ENCODE data around the gene C1orf52. TPM values are rescaled to one million over a fixed set of nuclear protein-coding genes. Genes with fewer than 3 reads are reported as not detected.

Gene C1orf52
- total and polyA plus RNA-seq, 9 of the 15 experiments (the other 6 are each of a cell fraction or from before 2014, with no cell fraction given): 17.0 to 38.5 (median 33.0) TPM

GRCh38 chr1:85276978-85277639, 17.6 kb upstream of the C1orf52 start (continued):
- TF ChIP-seq CREB5 (CRISPR knock-in tag; IDR thresholded peaks at IDR 0.05) (no peak), ZBTB1 (CRISPR knock-in tag; IDR thresholded peaks at IDR 0.05; ENCODE audit: borderline replicate concordance, low read depth) (no peak), ZMIZ1 (IDR thresholded peaks at IDR 0.05; ENCODE audit: low read depth in 2 of 2, low read length in 2 of 2) (no peak), MTA1 (IDR thresholded peaks at IDR 0.05; ENCODE audit: borderline replicate concordance) (no peak), ZNF24 (IDR thresholded peaks at IDR 0.05) (no peak), FOXP1 (CRISPR knock-in tag; IDR thresholded peaks at IDR 0.05) (no peak; the same call in 1 of the 2 replicates), RBM34 (IDR thresholded peaks at IDR 0.05; ENCODE audit: borderline replicate concordance, insufficient read depth, low read length) (no peak), TARDBP (IDR thresholded peaks at IDR 0.05) (no peak), SMARCA4 (IDR thresholded peaks at IDR 0.05) (0 out of 2 replicates have a peak, but pooled peaks have one; percentile 59), ZNF12 (CRISPR knock-in tag; IDR thresholded peaks at IDR 0.05) (no peak), POLR2H (tag; IDR thresholded peaks at IDR 0.05; ENCODE audit: low read depth) (0 out of 2 replicates have a peak, but pooled peaks have one; percentile 32), JUN (IDR thresholded peaks at IDR 0.05; ENCODE audit: borderline replicate concordance, low read depth, low read length) (no peak), JUN (CRISPR knock-in tag; IDR thresholded peaks at IDR 0.05; ENCODE audit: borderline replicate concordance) (no peak), ZNF212 (CRISPR knock-in tag; IDR thresholded peaks at IDR 0.05) (no peak), ZNF436 (CRISPR knock-in tag; IDR thresholded peaks at IDR 0.05) (no peak), DIDO1 (tag; IDR thresholded peaks at IDR 0.05; ENCODE audit: low read depth) (no peak), ZNF175 (CRISPR knock-in tag; IDR thresholded peaks at IDR 0.05; ENCODE audit: low read depth) (0 out of 2 replicates have a peak, but pooled peaks have one; percentile 31), ZNF280A (IDR thresholded peaks at IDR 0.05; ENCODE audit: low read depth, partially characterized antibody) (no peak), MTA2 (IDR thresholded peaks at IDR 0.05; ENCODE audit: low read depth) (peak; percentile 35; the same call in 1 of the 2 replicates), ZC3H8 (IDR thresholded peaks at IDR 0.05) (no peak), RBM25 (IDR thresholded peaks at IDR 0.05; ENCODE audit: low read depth, low read length, severe bottlenecking) (no peak), ZNF717 (CRISPR knock-in tag; IDR thresholded peaks at IDR 0.05) (no peak)
- TF ChIP-seq, protein P1, sequence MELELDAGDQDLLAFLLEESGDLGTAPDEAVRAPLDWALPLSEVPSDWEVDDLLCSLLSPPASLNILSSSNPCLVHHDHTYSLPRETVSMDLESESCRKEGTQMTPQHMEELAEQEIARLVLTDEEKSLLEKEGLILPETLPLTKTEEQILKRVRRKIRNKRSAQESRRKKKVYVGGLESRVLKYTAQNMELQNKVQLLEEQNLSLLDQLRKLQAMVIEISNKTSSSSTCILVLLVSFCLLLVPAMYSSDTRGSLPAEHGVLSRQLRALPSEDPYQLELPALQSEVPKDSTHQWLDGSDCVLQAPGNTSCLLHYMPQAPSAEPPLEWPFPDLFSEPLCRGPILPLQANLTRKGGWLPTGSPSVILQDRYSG (tag; conservative IDR thresholded peaks at IDR 0.05; ENCODE audit: low read depth): no peak
